Measurements from ENCODE around the gene SLC2A6.

The SLC2A6 gene

DNA sequence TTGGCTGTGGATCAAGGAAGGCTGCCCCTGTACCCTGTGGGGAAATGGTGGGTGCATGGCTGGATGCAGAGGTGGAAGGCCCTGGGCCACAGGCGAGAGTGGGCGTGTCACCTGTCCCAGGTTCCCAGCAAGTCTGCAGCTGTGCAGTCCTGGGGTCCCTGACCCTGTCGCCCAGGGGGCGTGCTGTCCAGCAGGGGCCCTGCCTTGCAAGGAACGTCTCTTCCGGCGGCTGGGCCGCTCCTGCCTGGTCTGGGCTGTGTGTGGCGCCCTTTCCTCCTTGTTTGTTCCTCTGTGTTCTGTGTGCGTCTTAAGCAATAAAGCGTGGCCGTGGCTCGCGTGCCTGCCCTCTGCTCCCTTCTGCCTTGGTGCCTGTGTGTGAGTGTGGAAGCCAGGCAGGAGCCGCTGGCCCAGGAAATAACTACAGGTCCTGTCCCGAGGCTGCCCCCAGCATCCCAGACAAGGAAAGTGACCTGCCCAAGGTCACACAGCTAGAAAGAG, 8.4 kb downstream of the SLC2A6 start:
- Mint-ChIP-seq H3K4me3 (no peak overlapping the region), H3K4me1 (ENCODE audit: low read depth) (peaks cover 2% of the 10 kb centered on the region), H3K27me3 (no peaks in the 10 kb centered on the region), H3K9me3 (no peaks in the 10 kb centered on the region), H3K36me3 (ENCODE audit: low read depth) (peaks cover 5% of the 10 kb centered on the region), H3K27ac (no peak overlapping the region)
- DNase-seq, result no peak

DNA sequence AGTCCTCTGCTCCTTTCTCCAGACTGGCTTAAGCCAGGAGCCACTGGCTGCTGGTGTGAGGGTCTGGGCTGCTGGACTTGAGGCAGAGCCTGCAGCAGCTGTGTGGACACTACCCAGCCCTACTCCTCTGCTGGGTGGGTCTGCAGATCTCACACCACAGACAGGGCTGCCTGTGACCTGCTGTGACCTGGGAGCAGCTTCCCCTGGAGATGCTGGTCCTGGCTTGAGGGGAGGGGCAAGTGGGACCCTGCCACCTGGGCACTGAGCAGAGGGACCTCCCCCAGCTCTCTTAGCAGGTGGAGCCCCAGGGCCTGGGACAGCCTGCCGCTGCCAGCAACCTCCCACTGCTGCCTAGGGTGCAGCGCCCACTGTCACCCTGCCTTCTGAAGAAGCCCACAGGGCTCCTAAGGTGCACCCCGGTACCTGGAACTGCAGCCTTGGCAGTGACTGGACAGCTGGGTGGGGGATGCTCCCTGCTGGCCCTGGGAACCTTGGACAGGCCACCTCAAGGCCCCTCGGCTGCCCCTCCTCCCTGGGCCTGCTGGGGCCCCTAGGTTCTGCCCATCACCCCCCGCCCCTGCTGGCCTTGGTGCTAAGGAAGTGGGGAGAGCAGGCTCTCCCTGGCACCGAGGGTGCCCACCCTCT, 10.0 kb downstream of the SLC2A6 start:
- H3K9me3 Mint-ChIP-seq, result no peaks in the 10 kb centered on the region
- peaks cover 2% of the 10 kb centered on the region for H3K36me3 Mint-ChIP-seq (ENCODE audit: low read depth)
- no peaks in the 10 kb centered on the region for H3K4me1 Mint-ChIP-seq (ENCODE audit: low read depth)
- DNase-seq, result no peak
- no peak overlapping the region for H3K27ac Mint-ChIP-seq
- H3K4me3 Mint-ChIP-seq, result no peak overlapping the region
- H3K27me3 Mint-ChIP-seq, result no peaks in the 10 kb centered on the region

DNA sequence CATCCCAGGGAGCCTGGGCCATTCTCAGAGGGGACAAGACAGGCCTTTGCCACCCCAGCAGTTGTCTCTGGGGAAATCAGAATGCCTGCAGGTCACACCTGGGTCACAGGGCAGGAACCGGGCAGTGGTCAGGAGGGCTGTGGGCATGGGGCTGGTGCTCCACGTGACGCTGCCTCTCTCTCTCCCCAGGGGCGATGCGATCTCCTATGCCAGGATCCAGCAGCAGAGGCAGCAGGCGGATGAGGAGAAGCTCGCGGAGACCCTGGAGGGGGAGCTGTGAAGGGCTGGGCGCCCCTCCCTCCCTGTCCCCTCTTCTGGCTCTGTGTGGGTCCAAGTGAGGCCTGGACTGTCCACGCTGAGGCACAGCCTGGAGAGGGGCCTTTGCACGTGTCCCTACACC, 10.5 kb downstream of the SLC2A6 start:
- no peak for DNase-seq
- H3K27me3 Mint-ChIP-seq, result no peaks in the 10 kb centered on the region
- no peak overlapping the region for H3K4me3 Mint-ChIP-seq
- H3K4me1 Mint-ChIP-seq (ENCODE audit: low read depth), result no peaks in the 10 kb centered on the region
- H3K9me3 Mint-ChIP-seq, result no peaks in the 10 kb centered on the region
- H3K36me3 Mint-ChIP-seq (ENCODE audit: low read depth), result peaks cover 2% of the 10 kb centered on the region
- H3K27ac Mint-ChIP-seq, result no peak overlapping the region

- no peaks in the 10 kb centered on the region for H3K36me3 Mint-ChIP-seq (ENCODE audit: low read depth)
- no peaks in the 10 kb centered on the region for H3K27me3 Mint-ChIP-seq
- no peaks in the 10 kb centered on the region for H3K9me3 Mint-ChIP-seq
- H3K4me3 Mint-ChIP-seq, result no peak overlapping the region
- no peak for DNase-seq
- no peak overlapping the region for H3K27ac Mint-ChIP-seq
- no peaks in the 10 kb centered on the region for H3K4me1 Mint-ChIP-seq (ENCODE audit: low read depth)
Observed at GRCh38 chr9:133467101-133467500, 11.8 kb downstream of the SLC2A6 start.

DNA sequence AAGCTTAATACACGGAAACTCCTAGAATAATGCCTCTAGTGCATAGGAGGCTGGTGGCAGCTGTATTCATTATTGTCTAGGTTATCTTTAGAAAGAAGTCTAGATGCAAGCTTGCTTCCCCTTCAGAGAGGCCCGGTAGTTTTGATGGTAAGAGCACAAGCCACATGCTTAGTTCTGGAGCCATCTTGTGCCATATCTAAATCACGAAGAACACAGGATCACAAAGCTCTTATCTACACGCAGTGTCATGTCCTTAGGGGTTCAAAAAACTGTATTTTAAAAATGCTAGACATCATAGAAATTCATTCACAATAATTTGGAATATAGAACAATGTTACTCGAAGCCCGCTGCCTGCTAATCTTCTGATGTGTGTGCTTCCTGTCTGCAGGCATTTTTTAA, 12.9 kb downstream of the SLC2A6 start:
- Mint-ChIP-seq H3K27me3 (no peaks in the 10 kb centered on the region), H3K4me1 (ENCODE audit: low read depth) (no peaks in the 10 kb centered on the region), H3K27ac (no peak overlapping the region), H3K36me3 (ENCODE audit: low read depth) (no peaks in the 10 kb centered on the region), H3K4me3 (no peak overlapping the region), H3K9me3 (no peaks in the 10 kb centered on the region)
- no peak for DNase-seq

DNA sequence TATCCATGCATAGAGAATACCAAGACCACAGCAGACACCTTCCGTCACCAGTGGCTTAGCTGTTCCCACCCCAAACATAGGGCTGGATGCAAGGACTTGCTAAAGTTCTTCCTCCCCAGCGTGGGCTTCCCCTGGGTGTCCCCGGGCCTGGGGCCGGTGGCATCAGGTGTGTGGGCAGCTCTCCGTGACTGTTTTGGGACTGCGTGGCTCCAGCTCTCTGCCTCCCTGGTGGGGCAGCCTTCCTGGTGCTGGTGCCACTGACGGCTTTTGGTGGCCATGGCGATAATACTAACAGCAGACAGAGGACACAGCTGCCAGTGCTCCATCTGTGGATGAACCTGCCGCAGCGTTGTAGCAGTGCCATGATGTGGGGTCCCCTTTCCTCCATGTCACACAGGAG, 14.3 kb downstream of the SLC2A6 start:
- no peak overlapping the region for H3K4me3 Mint-ChIP-seq
- no peaks in the 10 kb centered on the region for H3K9me3 Mint-ChIP-seq
- H3K36me3 Mint-ChIP-seq (ENCODE audit: low read depth), result no peaks in the 10 kb centered on the region
- no peak for DNase-seq
- no peaks in the 10 kb centered on the region for H3K27me3 Mint-ChIP-seq
- no peak overlapping the region for H3K27ac Mint-ChIP-seq
- H3K4me1 Mint-ChIP-seq (ENCODE audit: low read depth), result peaks cover 5% of the 10 kb centered on the region

DNA sequence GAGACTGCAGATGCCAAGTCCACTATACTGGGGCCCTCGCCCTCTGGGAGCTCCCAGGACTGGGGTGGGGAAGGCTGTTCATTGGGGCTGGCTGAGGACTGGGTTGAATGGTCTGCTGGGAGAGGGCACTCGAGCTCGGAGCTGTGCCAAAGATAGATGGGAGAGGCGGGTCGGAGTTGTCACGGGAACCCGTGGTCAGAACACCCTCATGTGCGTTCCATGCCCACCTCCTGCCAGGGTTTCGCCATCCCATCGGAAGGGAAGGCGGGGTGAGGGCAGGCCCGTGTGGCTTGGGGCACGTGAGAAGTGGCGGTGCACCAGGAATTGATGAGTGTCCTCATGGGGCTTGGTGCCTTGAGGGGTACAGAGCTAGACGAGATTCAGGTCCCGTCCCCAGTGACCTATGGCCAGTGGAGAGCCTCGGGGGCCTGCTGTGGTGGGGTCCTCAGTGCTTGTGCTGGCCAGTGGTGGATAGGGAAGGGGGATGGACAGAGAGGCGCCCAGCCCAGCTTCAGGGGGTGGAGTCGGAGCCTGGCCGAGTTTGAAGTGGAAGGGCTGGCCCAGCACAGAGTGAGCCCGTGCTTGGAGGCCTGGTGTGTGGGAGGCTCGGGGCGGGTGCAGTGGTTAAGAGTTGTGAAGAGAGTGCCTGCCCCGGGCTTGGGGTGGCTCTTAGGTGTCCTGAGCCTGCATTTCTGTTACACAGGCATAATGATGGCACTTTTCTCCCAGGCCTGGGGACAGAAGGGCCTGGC, 14.9 kb downstream of the SLC2A6 start:
- no peak for DNase-seq
- no peaks in the 10 kb centered on the region for H3K27me3 Mint-ChIP-seq
- no peak overlapping the region for H3K4me3 Mint-ChIP-seq
- no peaks in the 10 kb centered on the region for H3K36me3 Mint-ChIP-seq (ENCODE audit: low read depth)
- peaks cover 9% of the 10 kb centered on the region for H3K4me1 Mint-ChIP-seq (ENCODE audit: low read depth)
- H3K27ac Mint-ChIP-seq, result no peak overlapping the region
- H3K9me3 Mint-ChIP-seq, result no peaks in the 10 kb centered on the region

GRCh38 chr9:133463234-133463863, 15.6 kb downstream of the SLC2A6 start:
- Mint-ChIP-seq H3K4me1 (ENCODE audit: low read depth) (peaks cover 10% of the 10 kb centered on the region), H3K36me3 (ENCODE audit: low read depth) (no peaks in the 10 kb centered on the region), H3K9me3 (no peaks in the 10 kb centered on the region), H3K27ac (no peak overlapping the region), H3K27me3 (no peaks in the 10 kb centered on the region), H3K4me3 (no peak overlapping the region)
- DNase-seq, result no peak

DNA sequence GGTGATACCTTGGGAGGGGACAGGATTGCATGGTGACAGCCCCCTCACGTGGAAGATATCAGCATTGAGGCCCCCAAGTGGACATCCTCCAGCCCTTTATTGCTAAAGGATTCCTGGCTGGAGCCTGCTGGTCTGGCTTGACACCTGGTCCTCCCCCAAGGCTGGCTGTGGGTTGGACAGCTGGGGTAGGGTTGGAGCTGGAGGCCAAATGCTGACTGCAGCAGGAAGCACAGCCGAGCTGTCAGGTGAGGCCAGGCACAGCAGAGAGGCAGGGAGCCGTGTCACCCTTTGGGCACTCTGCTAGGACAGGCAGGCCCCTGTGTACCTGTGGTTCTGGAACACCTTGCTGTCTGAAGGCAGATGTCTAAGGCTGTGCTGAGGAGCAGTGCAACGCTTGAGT, 16.9 kb downstream of the SLC2A6 start:
- DNase-seq, result no peak
- Mint-ChIP-seq H3K27me3 (no peaks in the 10 kb centered on the region), H3K4me1 (ENCODE audit: low read depth) (peaks cover 10% of the 10 kb centered on the region), H3K9me3 (no peaks in the 10 kb centered on the region), H3K27ac (no peak overlapping the region), H3K4me3 (no peak overlapping the region), H3K36me3 (ENCODE audit: low read depth) (no peaks in the 10 kb centered on the region)

DNA sequence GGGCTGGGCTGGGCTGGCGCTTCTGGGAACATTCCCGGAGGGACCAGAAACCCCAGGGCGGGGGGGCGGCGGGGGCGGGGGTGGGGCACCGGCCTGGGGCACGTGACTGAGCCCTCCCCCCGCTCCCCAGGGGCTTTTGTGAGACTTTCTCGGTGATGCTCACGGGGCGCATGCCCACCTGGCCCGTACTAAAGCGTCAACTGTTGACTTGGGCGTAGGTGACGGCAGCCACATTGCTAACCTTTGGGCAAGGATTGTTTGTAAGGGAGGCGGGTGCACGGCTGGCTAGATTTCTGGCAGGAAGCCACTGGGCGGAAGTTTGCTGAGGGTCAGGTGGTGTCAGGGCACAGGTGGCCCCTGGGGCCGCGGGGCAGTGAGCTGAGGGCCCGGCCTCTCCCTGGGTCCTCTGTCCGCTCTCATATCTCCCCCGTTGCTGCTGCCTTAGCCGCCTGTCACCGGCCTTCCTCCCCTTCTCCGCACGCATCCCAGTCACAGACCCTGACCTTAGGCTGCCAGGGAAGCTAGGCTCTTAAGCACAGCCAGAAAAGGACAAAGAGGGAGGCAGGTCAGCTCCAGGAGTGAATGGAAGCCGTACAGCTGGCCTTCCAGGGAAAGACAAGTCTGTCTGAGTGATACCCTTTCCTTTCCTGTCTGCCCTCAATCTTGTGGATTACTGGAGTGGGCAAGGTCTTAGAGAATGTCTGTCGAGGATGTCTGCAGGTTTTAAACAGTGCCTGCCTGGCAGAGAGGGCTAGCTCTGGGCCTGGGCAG, 18.3 kb downstream of the SLC2A6 start:
- Mint-ChIP-seq H3K27ac (peak overlapping the region; percentile 68), H3K9me3 (no peaks in the 10 kb centered on the region), H3K27me3 (no peaks in the 10 kb centered on the region), H3K4me1 (ENCODE audit: low read depth) (peaks cover 10% of the 10 kb centered on the region), H3K36me3 (ENCODE audit: low read depth) (no peaks in the 10 kb centered on the region), H3K4me3 (peak overlapping the region; percentile 56)
- no peak for DNase-seq

DNA sequence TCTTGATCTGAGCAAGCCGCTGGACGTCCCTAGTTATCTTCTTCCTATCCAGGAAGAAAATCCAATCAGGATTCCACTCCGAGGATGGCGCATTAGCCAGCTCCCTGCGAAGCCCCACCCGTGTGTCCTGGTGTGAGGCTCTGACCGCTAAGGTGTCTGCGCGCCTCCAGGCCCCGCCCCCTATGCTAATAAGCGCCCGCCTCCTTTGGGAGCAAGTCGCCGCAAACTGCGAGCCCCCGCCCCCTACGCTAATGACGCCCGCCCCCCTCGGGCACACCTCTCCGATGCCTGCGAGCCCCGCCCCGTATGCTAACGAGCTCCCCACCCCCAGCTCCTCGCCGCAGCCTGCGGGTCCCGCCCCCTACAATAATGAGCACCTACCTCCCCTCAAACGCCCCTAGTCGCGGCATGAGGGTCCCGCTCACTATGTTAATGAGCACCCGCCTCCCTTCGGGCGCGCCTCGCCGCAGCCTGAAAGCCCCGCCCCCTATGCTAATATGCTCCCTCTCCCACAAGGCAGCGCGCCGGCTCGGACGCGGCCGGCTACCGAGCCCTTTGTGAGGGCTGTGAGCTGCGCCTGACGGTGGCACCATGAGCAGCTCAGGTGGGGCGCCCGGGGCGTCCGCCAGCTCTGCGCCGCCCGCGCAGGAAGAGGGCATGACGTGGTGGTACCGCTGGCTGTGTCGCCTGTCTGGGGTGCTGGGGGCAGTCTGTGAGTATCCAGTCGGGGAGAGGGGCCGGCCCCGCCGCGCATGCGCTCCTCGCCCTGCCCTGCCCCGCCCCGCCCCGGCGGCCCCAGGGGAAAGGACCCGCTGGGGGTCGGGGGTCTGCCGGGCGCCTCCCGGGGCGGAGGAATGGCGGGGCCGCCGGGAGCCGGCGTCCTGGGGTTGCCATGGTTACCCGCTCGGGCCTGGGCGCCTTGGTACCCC, 19.2 kb downstream of the SLC2A6 start, which contains the start of gene CACFD1:
Gene CACFD1 (plus strand): TSS at position 503 of the 929 bp plus-strand sequence. CDS start 89 bp downstream, at position 592.
- H3K27ac Mint-ChIP-seq, result peak within 1 kb of the TSS; percentile 87
- H3K36me3 Mint-ChIP-seq (ENCODE audit: low read depth), result no peaks in the 10 kb centered on the region
- peak within 1 kb of the TSS; percentile 82 for H3K4me3 Mint-ChIP-seq
- H3K27me3 Mint-ChIP-seq, result no peaks in the 10 kb centered on the region
- H3K4me1 Mint-ChIP-seq (ENCODE audit: low read depth), result peaks cover 10% of the 10 kb centered on the region
- peak; percentile 94 for DNase-seq
- H3K9me3 Mint-ChIP-seq, result no peaks in the 10 kb centered on the region

DNA sequence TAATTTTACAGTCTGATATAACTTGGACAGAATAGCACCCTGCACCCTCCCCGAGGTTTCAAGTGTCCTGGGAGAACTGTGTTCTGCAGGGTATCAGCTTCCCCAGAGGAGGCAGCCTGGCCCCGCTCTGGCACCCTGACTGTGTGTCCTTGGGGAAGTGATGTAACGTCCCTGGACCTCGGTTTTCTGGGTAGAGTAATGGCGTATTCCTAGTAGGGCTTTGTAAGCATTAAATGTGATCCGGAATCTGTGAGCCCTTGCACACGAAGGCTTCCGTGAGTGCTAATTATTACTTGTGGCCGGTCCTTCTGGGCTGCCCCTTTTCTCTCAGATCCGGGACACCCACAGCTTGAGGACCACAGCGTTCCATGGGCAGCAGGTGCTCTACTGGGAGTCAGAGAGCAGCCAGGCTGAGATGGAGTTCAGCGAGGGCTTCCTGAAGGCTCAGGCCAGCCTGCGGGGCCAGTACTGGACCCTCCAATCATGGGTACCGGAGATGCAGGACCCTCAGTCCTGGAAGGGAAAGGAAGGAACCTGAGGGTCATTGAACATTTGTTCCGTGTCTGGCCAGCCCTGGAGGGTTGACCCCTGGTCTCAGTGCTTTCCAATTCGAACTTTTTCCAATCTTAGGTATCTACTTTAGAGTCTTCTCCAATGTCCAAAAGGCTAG, 20.1 kb downstream of the SLC2A6 start:
- H3K4me1 Mint-ChIP-seq (ENCODE audit: low read depth), result peaks cover 10% of the 10 kb centered on the region
- no peak overlapping the region for H3K27ac Mint-ChIP-seq
- H3K9me3 Mint-ChIP-seq, result no peaks in the 10 kb centered on the region
- H3K4me3 Mint-ChIP-seq, result peak overlapping the region; percentile 82
- H3K36me3 Mint-ChIP-seq (ENCODE audit: low read depth), result no peaks in the 10 kb centered on the region
- no peaks in the 10 kb centered on the region for H3K27me3 Mint-ChIP-seq
- no peak for DNase-seq

DNA sequence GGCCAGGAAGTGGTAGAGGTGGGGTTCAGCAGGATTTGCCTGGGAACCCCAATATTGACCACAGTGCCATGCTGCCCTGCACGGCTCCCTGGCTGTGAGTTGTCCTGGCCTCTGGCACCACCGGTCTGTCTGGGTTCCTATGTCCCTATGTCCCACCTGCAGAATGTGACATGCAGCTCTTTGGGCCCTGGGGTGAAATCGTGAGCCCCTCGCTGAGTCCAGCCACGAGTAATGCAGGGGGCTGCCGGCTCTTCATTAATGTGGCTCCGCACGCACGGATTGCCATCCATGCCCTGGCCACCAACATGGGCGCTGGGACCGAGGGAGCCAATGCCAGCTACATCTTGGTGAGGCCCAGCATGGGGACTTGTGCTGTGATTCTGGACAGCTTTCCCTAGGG, 21.2 kb downstream of the SLC2A6 start:
- H3K27ac Mint-ChIP-seq, result no peak overlapping the region
- H3K36me3 Mint-ChIP-seq (ENCODE audit: low read depth), result no peaks in the 10 kb centered on the region
- H3K4me3 Mint-ChIP-seq, result no peak overlapping the region
- DNase-seq, result no peak
- peaks cover 10% of the 10 kb centered on the region for H3K4me1 Mint-ChIP-seq (ENCODE audit: low read depth)
- no peaks in the 10 kb centered on the region for H3K9me3 Mint-ChIP-seq
- H3K27me3 Mint-ChIP-seq, result no peaks in the 10 kb centered on the region

Measured in activated T-cell treated with anti-CD3 and anti-CD28 coated beads, Interleukin-2, amount 50 U/mL, for 24 hours (primary cell).